Measurements from ENCODE around the gene ABI3BP. TPM values are rescaled to one million over a fixed set of nuclear protein-coding genes. Genes with fewer than 3 reads are reported as not detected.

The ABI3BP gene
- total RNA-seq, 1 donor from 2014 or later, result 91.1 TPM

- intact Hi-C loops (cut with DNase I), result no loop called here
- Histone ChIP-seq H3K36me3 (no peaks in the 10 kb centered on the region), H3K4me1 (peaks cover 6% of the 10 kb centered on the region), H3K27me3 (no peaks in the 10 kb centered on the region), H3K4me3 (no peak overlapping the region), H3K9me3 (no peaks in the 10 kb centered on the region), H3K27ac (no peak overlapping the region)
- no peak for DNase-seq (ENCODE audit: extremely low spot score in 2 of 2)
- no peak for TF ChIP-seq POLR2A (IDR thresholded peaks at IDR 0.05)
- TF ChIP-seq POLR2AphosphoS5 (IDR thresholded peaks at IDR 0.05; ENCODE audit: insufficient read depth in 1 of 2, low read depth in 1 of 2), result no peak
- TF ChIP-seq CTCF (IDR thresholded peaks at IDR 0.05), result no peak
Measured at GRCh38 chr3:100911956-100912355, 81.3 kb downstream of the ABI3BP start.

- no peaks in the 10 kb centered on the region for H3K36me3 ChIP-seq
- TF ChIP-seq POLR2A (IDR thresholded peaks at IDR 0.05), result no peak
- TF ChIP-seq CTCF (IDR thresholded peaks at IDR 0.05), result no peak
- no peak for TF ChIP-seq POLR2AphosphoS5 (IDR thresholded peaks at IDR 0.05; ENCODE audit: insufficient read depth in 1 of 2, low read depth in 1 of 2)
- peaks cover 6% of the 10 kb centered on the region for H3K4me1 ChIP-seq
- no peak overlapping the region for H3K4me3 ChIP-seq
- H3K27me3 ChIP-seq, result no peaks in the 10 kb centered on the region
- no peak for DNase-seq (ENCODE audit: extremely low spot score in 2 of 2)
- H3K27ac ChIP-seq, result no peak overlapping the region
- intact Hi-C loops (cut with DNase I), result no loop called here
- H3K9me3 ChIP-seq, result no peaks in the 10 kb centered on the region
Measured at GRCh38 chr3:100910986-100911385, 82.2 kb downstream of the ABI3BP start.

- no peaks in the 10 kb centered on the region for H3K9me3 ChIP-seq
- no peak overlapping the region for H3K27ac ChIP-seq
- TF ChIP-seq POLR2AphosphoS5 (IDR thresholded peaks at IDR 0.05; ENCODE audit: insufficient read depth in 1 of 2, low read depth in 1 of 2) (no peak), CTCF (IDR thresholded peaks at IDR 0.05) (no peak), POLR2A (IDR thresholded peaks at IDR 0.05) (no peak)
- intact Hi-C loops (cut with DNase I), result no loop called here
- H3K27me3 ChIP-seq, result no peaks in the 10 kb centered on the region
- DNase-seq (ENCODE audit: extremely low spot score in 2 of 2), result no peak
- H3K36me3 ChIP-seq, result no peaks in the 10 kb centered on the region
- H3K4me1 ChIP-seq, result peaks cover 18% of the 10 kb centered on the region
- no peak overlapping the region for H3K4me3 ChIP-seq
Measured at GRCh38 chr3:100902572-100902971, 90.6 kb downstream of the ABI3BP start.

- Histone ChIP-seq H3K27me3 (no peaks in the 10 kb centered on the region), H3K27ac (no peak overlapping the region), H3K4me1 (peaks cover 18% of the 10 kb centered on the region), H3K4me3 (no peak overlapping the region), H3K9me3 (no peaks in the 10 kb centered on the region), H3K36me3 (no peaks in the 10 kb centered on the region)
- TF ChIP-seq POLR2A (IDR thresholded peaks at IDR 0.05) (no peak), POLR2AphosphoS5 (IDR thresholded peaks at IDR 0.05; ENCODE audit: insufficient read depth in 1 of 2, low read depth in 1 of 2) (no peak), CTCF (IDR thresholded peaks at IDR 0.05) (no peak)
- DNase-seq (ENCODE audit: extremely low spot score in 2 of 2), result no peak
- intact Hi-C loops (cut with DNase I), result no loop called here
Measured at GRCh38 chr3:100900671-100901335, 92.4 kb downstream of the ABI3BP start.

- no peak for DNase-seq (ENCODE audit: extremely low spot score in 2 of 2)
- intact Hi-C loops (cut with DNase I), result no loop called here
- TF ChIP-seq POLR2AphosphoS5 (IDR thresholded peaks at IDR 0.05; ENCODE audit: insufficient read depth in 1 of 2, low read depth in 1 of 2) (no peak), CTCF (IDR thresholded peaks at IDR 0.05) (no peak), POLR2A (IDR thresholded peaks at IDR 0.05) (no peak)
- H3K4me1 ChIP-seq, result peaks cover 18% of the 10 kb centered on the region
- H3K4me3 ChIP-seq, result no peak overlapping the region
- H3K27me3 ChIP-seq, result no peaks in the 10 kb centered on the region
- H3K36me3 ChIP-seq, result no peaks in the 10 kb centered on the region
- H3K9me3 ChIP-seq, result no peaks in the 10 kb centered on the region
- no peak overlapping the region for H3K27ac ChIP-seq
Measured at GRCh38 chr3:100899440-100900091, 93.7 kb downstream of the ABI3BP start.

All from vagina (tissue), 2 donors.